Kidney capillary endothelial cell (primary cell): ENCODE measurements around the gene NGLY1.

Experiments
- DNase-seq: peaks from one replicate; pipeline ENCODE4 v3.0.0-alpha.2; 2018; ENCODE audit warnings: low spot score

Gene NGLY1

GRCh38 chr3:25782938-25783660 is at the start of gene NGLY1:
Gene NGLY1 (minus strand): TSS chr3:25783443. CDS start chr3:25783390, 53 bp downstream.
- peak; percentile 69 for DNase-seq

GRCh38 chr3:25831578-25831977 is 48.3 kb upstream of the NGLY1 start:
- DNase-seq = peak; percentile 15

- DNase-seq = no peak
Observed at GRCh38 chr3:25830373-25831280, 47.4 kb upstream of the NGLY1 start.

GRCh38 chr3:25826510-25826909 is 43.3 kb upstream of the NGLY1 start:
- DNase-seq = no peak

- no peak for DNase-seq
Observed at GRCh38 chr3:25823314-25823713, 40.1 kb upstream of the NGLY1 start.

GRCh38 chr3:25821746-25822573 is 38.7 kb upstream of the NGLY1 start:
- no peak for DNase-seq

GRCh38 chr3:25820816-25821486 is 37.7 kb upstream of the NGLY1 start:
- DNase-seq = no peak

- peak; percentile 91 for DNase-seq
Observed at GRCh38 chr3:25820366-25820765, 37.1 kb upstream of the NGLY1 start.

- no peak for DNase-seq
Observed at GRCh38 chr3:25818335-25818734, 35.1 kb upstream of the NGLY1 start.

GRCh38 chr3:25817638-25818037 is 34.4 kb upstream of the NGLY1 start:
- no peak for DNase-seq

GRCh38 chr3:25817107-25817506 is 33.9 kb upstream of the NGLY1 start:
- no peak for DNase-seq

GRCh38 chr3:25812644-25813043 is 29.4 kb upstream of the NGLY1 start:
- no peak for DNase-seq

- no peak for DNase-seq
Observed at GRCh38 chr3:25804676-25805075, 21.4 kb upstream of the NGLY1 start.

GRCh38 chr3:25803833-25804232 is 20.6 kb upstream of the NGLY1 start:
- no peak for DNase-seq

GRCh38 chr3:25801786-25802185 is 18.5 kb upstream of the NGLY1 start:
- DNase-seq = no peak

GRCh38 chr3:25789596-25790556 is 6.6 kb upstream of the NGLY1 start, which contains the start of gene OXSM:
Gene OXSM (plus strand): TSS chr3:25790090. CDS start chr3:25791021, 931 bp downstream.
- DNase-seq = peak; percentile 84

- no peak for DNase-seq
Observed at GRCh38 chr3:25789209-25789595, 6.0 kb upstream of the NGLY1 start.

GRCh38 chr3:25787689-25788088 is 4.4 kb upstream of the NGLY1 start:
- no peak for DNase-seq

GRCh38 chr3:25785826-25786225 is 2.6 kb upstream of the NGLY1 start:
- DNase-seq = no peak

GRCh38 chr3:25784971-25785370 is 1.7 kb upstream of the NGLY1 start:
- no peak for DNase-seq
